Gastrocnemius medialis (tissue), 4 donors: ENCODE measurements around the gene C19orf85. TPM values are rescaled to one million over a fixed set of nuclear protein-coding genes. Genes with fewer than 3 reads are reported as not detected.
"Not testable (repeated sequence)": the region's sequence is repeated elsewhere in the genome, so short reads cannot be mapped to it uniquely, and the experiment has no call there.

Experiments
- ATAC-seq, 2 donors: fragments of 150-250 bp; one replicate each; pipeline ENCODE4 v1.9.1; 2016
- DNase-seq, 2 donors: peaks; one replicate each; pipeline ENCODE4 v3.0.0-alpha.2; 2019
- H3K27ac ChIP-seq, 4 donors: fragments of 200-600 bp; sonication (generic); 1 replicate in 1 of 4; 2 replicates in 3 of 4; pipeline ENCODE4 v1.5.1; 2016 to 2018; ENCODE audit warnings: mild to moderate bottlenecking in 2 of 4, moderate library complexity in 1 of 4
- H3K27me3 ChIP-seq, 3 donors: fragments of 200-600 bp; sonication (generic) in 2 of 3; 1 replicate in 1 of 3; 2 replicates in 2 of 3; pipeline versions ENCODE4 v1.5.1 to v1.6.0; 2016 to 2019; ENCODE audit warnings: mild to moderate bottlenecking in 1 of 3, moderate library complexity in 1 of 3
- H3K36me3 ChIP-seq, 2 donors: fragments of 200-600 bp; sonication (generic) in 1 of 2; one replicate each; pipeline ENCODE4 v1.5.1; 2017 to 2018
- H3K4me1 ChIP-seq, 2 donors: fragments of 200-600 bp; sonication (generic) in 1 of 2; one replicate each; pipeline ENCODE4 v1.5.1; 2016 to 2017; ENCODE audit warnings: mild to moderate bottlenecking in 2 of 2
- H3K4me3 ChIP-seq, 4 donors: fragments of 200-600 bp; sonication (generic) in 3 of 4; 1 replicate in 1 of 4; 2 replicates in 3 of 4; pipeline ENCODE4 v1.5.1; 2016 to 2019; ENCODE audit warnings: mild to moderate bottlenecking in 2 of 4
- H3K9me3 ChIP-seq, 3 donors: fragments of 200-600 bp; sonication (generic) in 2 of 3; 1 replicate in 1 of 3; 2 replicates in 2 of 3; pipeline ENCODE4 v1.5.1; 2016 to 2019
- CTCF ChIP-seq, 5 experiments: fragments of 450-650 bp in 3 of 5; fragments of 200-600 bp in 2 of 5; sonication (generic) in 2 of 5; IDR thresholded peaks in 4 of 5; conservative IDR thresholded peaks in 1 of 5; 1 replicate in 4 of 5; 2 replicates in 1 of 5; pipeline ENCODE4 v1.5.1; 2016 to 2019; ENCODE audit warnings: antibody characterized with exemption in 5 of 5, mild to moderate bottlenecking in 3 of 5, moderate library complexity in 3 of 5
- POLR2A ChIP-seq, 2 donors: fragments of 450-650 bp; IDR thresholded peaks; one replicate each; pipeline ENCODE4 v1.6.1; 2017; ENCODE audit warnings: antibody characterized with exemption in 2 of 2, mild to moderate bottlenecking in 2 of 2, moderate library complexity in 2 of 2
- in situ Hi-C, 4 donors: fragments of 200-750 bp; cut with MboI; loops; one replicate each; pipeline versions ENCODE4 v1.15.0 to v1.8.0; 2017; ENCODE audit warnings: low sequenced_read_pairs in 4 of 4
- intact Hi-C: fragments of 100-400 bp; cut with DNase I; formaldehyde crosslinking; loops from one replicate; pipeline ENCODE4 v1.15.1; 2023; ENCODE audit warnings: low total_unique reads
- total RNA-seq, 4 donors: library from RNA; depleted of rRNA; stranded (reverse); fragments of >200 nt; gene quantifications; one replicate each; pipeline versions ENCODE4 v1.1.0 to v1.2.3, GENCODE V29; 2016

Gene C19orf85
- total RNA-seq, 4 donors from 2014 or later: not detected

DNA sequence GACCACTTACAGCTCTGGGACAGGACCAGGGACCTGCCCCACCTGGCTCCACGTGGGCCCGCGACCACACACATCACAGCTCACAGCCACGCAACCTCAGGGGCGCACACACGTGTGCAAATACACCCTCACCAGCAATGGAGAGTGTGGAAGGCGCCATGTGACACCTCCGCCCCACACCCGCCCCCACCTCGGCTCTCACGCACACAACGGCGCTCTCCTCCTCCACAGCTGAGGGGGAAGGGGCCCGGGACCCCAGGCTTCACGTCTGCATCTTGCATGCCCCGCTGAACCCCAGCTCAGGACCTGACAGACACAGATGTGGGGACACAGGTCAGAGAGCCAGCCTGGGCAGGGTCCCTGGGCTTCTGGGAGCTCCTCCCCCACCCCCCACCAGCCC, 15.1 kb downstream of the C19orf85 start:
- Histone ChIP-seq H3K27me3 (peaks cover 45 to 59% (median 51%) of the 10 kb centered on the region in 3 donors), H3K4me3 (no peak overlapping the region), H3K36me3 (no peaks in the 10 kb centered on the region), H3K4me1 (peaks cover 3 to 11% of the 10 kb centered on the region in 2 donors), H3K9me3 (no peaks in the 10 kb centered on the region), H3K27ac (no peak overlapping the region)
- in situ Hi-C loops (no loop called here), intact Hi-C loops (no loop called here)
- TF ChIP-seq CTCF (IDR thresholded peaks at IDR 0.05 in 4 of 5, conservative IDR thresholded peaks at IDR 0.05 in 1 of 5) (no peak), POLR2A (IDR thresholded peaks at IDR 0.05) (no peak)
- ATAC-seq: no peak
- no peak for DNase-seq

DNA sequence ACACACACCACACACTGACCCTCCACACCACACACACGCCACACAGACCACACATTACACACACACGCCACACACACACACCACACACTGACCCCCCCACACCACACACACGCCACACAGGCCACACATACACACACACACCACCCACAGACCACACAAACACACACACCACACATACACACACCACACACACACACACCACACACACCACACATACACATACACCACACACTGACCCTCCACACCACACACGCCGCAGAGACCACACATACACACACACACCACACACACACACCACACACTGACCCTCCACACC, 16.4 kb downstream of the C19orf85 start:
- in situ Hi-C loops, H3K4me3 ChIP-seq, intact Hi-C loops, H3K27ac ChIP-seq, ATAC-seq, H3K9me3 ChIP-seq, DNase-seq, H3K36me3 ChIP-seq: not testable (repeated sequence)
- Histone ChIP-seq H3K27me3 (peaks cover 58 to 72% (median 62%) of the 10 kb centered on the region in 3 donors), H3K4me1 (peaks cover 3 to 11% of the 10 kb centered on the region in 2 donors)

GRCh38 chr19:55447421-55448174, 17.0 kb downstream of the C19orf85 start:
- Histone ChIP-seq H3K36me3 (no peaks in the 10 kb centered on the region), H3K9me3 (no peaks in the 10 kb centered on the region), H3K27ac (no peak overlapping the region), H3K4me3 (no peak overlapping the region), H3K27me3 (peaks cover 61 to 77% (median 62%) of the 10 kb centered on the region in 3 donors), H3K4me1 (peaks cover 3 to 11% of the 10 kb centered on the region in 2 donors)
- ATAC-seq (no peak), DNase-seq (no peak)
- intact Hi-C loops: no loop called here
- no peak for TF ChIP-seq POLR2A (IDR thresholded peaks at IDR 0.05)
- TF ChIP-seq CTCF (IDR thresholded peaks at IDR 0.05 in 4 of 5, conservative IDR thresholded peaks at IDR 0.05 in 1 of 5): no peak
- in situ Hi-C loops: no loop called here

DNA sequence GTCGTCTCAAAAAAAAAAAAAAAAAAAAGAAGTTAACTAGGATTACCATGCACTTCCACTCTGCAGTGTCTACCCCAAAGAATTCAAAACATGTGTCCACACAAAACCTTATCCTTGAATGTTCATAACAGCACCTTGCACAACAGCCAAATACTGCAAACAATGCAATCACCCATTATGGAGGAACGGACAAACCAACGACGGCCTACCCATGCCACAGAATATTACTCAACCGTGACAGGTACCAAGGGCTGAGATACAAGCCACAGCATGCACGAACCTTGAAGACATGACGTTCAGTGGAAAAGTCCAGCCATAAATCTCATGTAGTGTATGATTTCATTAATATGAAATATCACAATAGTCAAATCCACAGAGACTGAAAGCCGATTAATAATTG, 18.5 kb downstream of the C19orf85 start:
- in situ Hi-C loops (no loop called here), intact Hi-C loops (no loop called here)
- H3K4me1 ChIP-seq: no peaks in the 10 kb centered on the region
- H3K27me3 ChIP-seq: peaks cover 58 to 73% (median 60%) of the 10 kb centered on the region in 3 donors
- no peak for DNase-seq
- no peak overlapping the region for H3K27ac ChIP-seq
- H3K9me3 ChIP-seq: no peaks in the 10 kb centered on the region
- TF ChIP-seq CTCF (IDR thresholded peaks at IDR 0.05 in 4 of 5, conservative IDR thresholded peaks at IDR 0.05 in 1 of 5) (no peak), POLR2A (IDR thresholded peaks at IDR 0.05) (no peak)
- no peak for ATAC-seq
- no peak overlapping the region for H3K4me3 ChIP-seq
- H3K36me3 ChIP-seq: no peaks in the 10 kb centered on the region

- in situ Hi-C loops (no loop called here), intact Hi-C loops (no loop called here)
- Histone ChIP-seq H3K9me3 (no peaks in the 10 kb centered on the region), H3K27me3 (peaks cover 62 to 78% (median 63%) of the 10 kb centered on the region in 3 donors), H3K36me3 (no peaks in the 10 kb centered on the region), H3K27ac (no peak overlapping the region), H3K4me3 (no peak overlapping the region), H3K4me1 (no peaks in the 10 kb centered on the region)
- DNase-seq (no peak), ATAC-seq (no peak)
- TF ChIP-seq POLR2A (IDR thresholded peaks at IDR 0.05) (no peak), CTCF (IDR thresholded peaks at IDR 0.05 in 4 of 5, conservative IDR thresholded peaks at IDR 0.05 in 1 of 5) (no peak)
Measured at GRCh38 chr19:55444646-55445045, 19.9 kb downstream of the C19orf85 start.
